CD14-positive monocyte (primary cell): ENCODE measurements around the gene DHRS3. TPM values are rescaled to one million over a fixed set of nuclear protein-coding genes. Genes with fewer than 3 reads are reported as not detected.
A peak's percentile ranks its signal among the peaks of the same experiment; 100 is the strongest.
"Not testable (repeated sequence)": the region's sequence is repeated elsewhere in the genome, so short reads cannot be mapped to it uniquely, and the experiment has no call there.

ENCODE experiments used
- DNase-seq, 3 donors: peaks; one replicate each; pipeline ENCODE4 v3.0.0-alpha.2; 2011 to 2022
- H2AFZ ChIP-seq: 2 replicates; pipeline ENCODE4 v1.6.0; 2012; ENCODE audit warnings: mild to moderate bottlenecking, low read depth, low read length, inconsistent platforms; ENCODE audit not compliant: insufficient read depth, poor library complexity, severe bottlenecking
- H3K27ac ChIP-seq, 2 donors: 1 replicate in 1 of 2; 2 replicates in 1 of 2; pipeline ENCODE4 v1.5.1; 2012 to 2013; ENCODE audit warnings: low read length in 2 of 2, control low read depth in 1 of 2, inconsistent platforms in 1 of 2, low read depth in 1 of 2, mild to moderate bottlenecking in 1 of 2
- H3K27me3 ChIP-seq, 2 donors: one replicate each; pipeline versions ENCODE4 v1.6.0 to v1.6.1; 2011 to 2013; ENCODE audit warnings: low read length in 2 of 2; ENCODE audit not compliant: control insufficient read depth in 2 of 2, insufficient read depth in 2 of 2
- H3K36me3 ChIP-seq, 2 donors: replicated peaks in 1 of 2; 1 replicate in 1 of 2; 2 replicates in 1 of 2; pipeline versions ENCODE4 v1.5.1 to v1.6.1; 2012 to 2013; ENCODE audit warnings: low read length in 2 of 2, control low read depth in 1 of 2, inconsistent platforms in 1 of 2, mild to moderate bottlenecking in 1 of 2; ENCODE audit not compliant: insufficient read depth in 2 of 2, control insufficient read depth in 1 of 2
- H3K4me1 ChIP-seq, 2 donors: 1 replicate in 1 of 2; 2 replicates in 1 of 2; pipeline versions ENCODE4 v1.5.1 to v1.6.1; 2012 to 2013; ENCODE audit warnings: low read length in 2 of 2, control low read depth in 1 of 2, inconsistent platforms in 1 of 2, mild to moderate bottlenecking in 1 of 2, moderate library complexity in 1 of 2; ENCODE audit not compliant: insufficient read depth in 2 of 2, control insufficient read depth in 1 of 2
- H3K4me2 ChIP-seq: replicated peaks from 2 replicates; pipeline ENCODE3; 2012; ENCODE audit warnings: low read length, moderate library complexity, mild to moderate bottlenecking; ENCODE audit not compliant: poor library complexity, severe bottlenecking; ENCODE audit errors: extremely low read depth
- H3K4me3 ChIP-seq, 3 experiments: fragments of 200-600 bp in 1 of 3; sonication (generic) in 1 of 3; replicated peaks in 1 of 3; 1 replicate in 2 of 3; 2 replicates in 1 of 3; pipeline ENCODE4 v1.5.1; 2011 to 2013; ENCODE audit warnings: low read length in 3 of 3, mild to moderate bottlenecking in 3 of 3, control low read depth in 2 of 3, low read depth in 2 of 3, inconsistent platforms in 1 of 3, moderate library complexity in 1 of 3
- H3K79me2 ChIP-seq: 2 replicates; pipeline ENCODE4 v1.6.0; 2012; ENCODE audit warnings: mild to moderate bottlenecking, control low read depth, inconsistent platforms, low read length, moderate library complexity; ENCODE audit not compliant: insufficient read depth
- H3K9ac ChIP-seq: 2 replicates; pipeline ENCODE4 v1.6.0; 2017; ENCODE audit warnings: low read length, mild to moderate bottlenecking; ENCODE audit not compliant: insufficient read depth, poor library complexity, severe bottlenecking
- H3K9me3 ChIP-seq, 2 donors: replicated peaks in 1 of 2; 1 replicate in 1 of 2; 2 replicates in 1 of 2; pipeline versions ENCODE4 v1.5.1 to v1.6.1; 2012 to 2013; ENCODE audit warnings: low read length in 2 of 2, control low read depth in 1 of 2; ENCODE audit not compliant: control insufficient read depth in 1 of 2, insufficient read depth in 1 of 2
- H4K20me1 ChIP-seq: 2 replicates; pipeline ENCODE4 v1.6.0; 2012; ENCODE audit warnings: mild to moderate bottlenecking, low read length, control low read depth, moderate library complexity; ENCODE audit not compliant: insufficient read depth
- H3K27ac Mint-ChIP-seq, 7 donors: one replicate each; pipeline ENCODE4 v1.8.0; 2020; ENCODE audit warnings: mild to moderate bottlenecking in 7 of 7, mixed read lengths in 7 of 7, moderate library complexity in 6 of 7, inconsistent platforms in 2 of 7
- H3K27me3 Mint-ChIP-seq, 3 donors: one replicate each; pipeline ENCODE4 v1.8.0; 2021 to 2022; ENCODE audit warnings: low read depth in 3 of 3, mild to moderate bottlenecking in 3 of 3, mixed read lengths in 3 of 3, moderate library complexity in 3 of 3, inconsistent platforms in 1 of 3
- H3K36me3 Mint-ChIP-seq, 2 donors: one replicate each; pipeline ENCODE4 v1.8.0; 2020; ENCODE audit warnings: mixed read lengths in 2 of 2, inconsistent platforms in 1 of 2, mild to moderate bottlenecking in 1 of 2
- H3K4me1 Mint-ChIP-seq: one replicate; pipeline ENCODE4 v1.8.0; 2020; ENCODE audit warnings: mild to moderate bottlenecking, mixed read lengths
- H3K4me3 Mint-ChIP-seq, 2 donors: one replicate each; pipeline ENCODE4 v1.8.0; 2020; ENCODE audit warnings: mild to moderate bottlenecking in 2 of 2, mixed read lengths in 2 of 2, moderate library complexity in 1 of 2
- H3K9me3 Mint-ChIP-seq, 7 donors: one replicate each; pipeline ENCODE4 v1.8.0; 2020 to 2022; ENCODE audit warnings: mixed read lengths in 7 of 7, mild to moderate bottlenecking in 6 of 7, moderate library complexity in 6 of 7, inconsistent platforms in 2 of 7
- WGBS: methylation state at CpG from one replicate; pipeline ENCODE4 v1.1.5; 2013; ENCODE audit warnings: missing lambda C conversion rate; ENCODE audit not compliant: insufficient coverage; 5-methylcytosine and 5-hydroxymethylcytosine counted together
- intact Hi-C, 2 donors: fragments of 100-400 bp; cut with micrococcal nuclease; formaldehyde crosslinking; loops; one replicate each; pipeline versions ENCODE4 v1.15.0 to v1.15.1; 2023
- polyA plus RNA-seq, 3 donors: library from polyadenylated mRNA; depleted of rRNA in 1 of 3; unstranded in 2 of 3; stranded (reverse) in 1 of 3; fragments of 300-500 nt in 2 of 3; fragments of >200 nt in 1 of 3; fragmentation: Illumina TruSeq in 2 of 3; gene quantifications; 1 replicate in 2 of 3; 2 replicates in 1 of 3; pipeline ENCODE4 v1.2.3, GENCODE V29; 2012 to 2021
- TF ChIP-seq, protein P1 (sequence below): fragments of 200-600 bp; IDR thresholded peaks from one replicate; pipeline ENCODE4 v1.8.0; 2022; ENCODE audit warnings: antibody characterized with exemption, mild to moderate bottlenecking

Gene DHRS3
- polyA plus RNA-seq, 3 donors = 0.23 to 0.59 (median 0.29) TPM

GRCh38 chr1:12661606-12662219 lies 43.7 kb upstream of the DHRS3 start:
- Histone ChIP-seq H3K79me2 (no peaks in the 10 kb centered on the region), H3K9ac (no peak overlapping the region), H3K4me3 (no peak overlapping the region), H2AFZ (no peak overlapping the region), H4K20me1 (no peaks in the 10 kb centered on the region), H3K27ac (no peak overlapping the region), H3K4me2 (no peak overlapping the region), H3K4me1 (peaks cover 8 to 11% of the 10 kb centered on the region in 2 donors), H3K27me3 (no peaks in the 10 kb centered on the region), H3K36me3 (no peaks in the 10 kb centered on the region), H3K9me3 (peaks cover 0 to 6% of the 10 kb centered on the region in 2 donors)
- Mint-ChIP-seq H3K4me3 (no peak overlapping the region), H3K27ac (no peak overlapping the region), H3K36me3 (no peaks in the 10 kb centered on the region), H3K4me1 (peaks cover 10% of the 10 kb centered on the region), H3K27me3 (peaks cover 6 to 10% (median 7%) of the 10 kb centered on the region in 3 donors), H3K9me3 (peaks cover 0 to 9% (median 7%) of the 10 kb centered on the region in 7 donors)
- no peak for DNase-seq
- TF ChIP-seq, protein P1, sequence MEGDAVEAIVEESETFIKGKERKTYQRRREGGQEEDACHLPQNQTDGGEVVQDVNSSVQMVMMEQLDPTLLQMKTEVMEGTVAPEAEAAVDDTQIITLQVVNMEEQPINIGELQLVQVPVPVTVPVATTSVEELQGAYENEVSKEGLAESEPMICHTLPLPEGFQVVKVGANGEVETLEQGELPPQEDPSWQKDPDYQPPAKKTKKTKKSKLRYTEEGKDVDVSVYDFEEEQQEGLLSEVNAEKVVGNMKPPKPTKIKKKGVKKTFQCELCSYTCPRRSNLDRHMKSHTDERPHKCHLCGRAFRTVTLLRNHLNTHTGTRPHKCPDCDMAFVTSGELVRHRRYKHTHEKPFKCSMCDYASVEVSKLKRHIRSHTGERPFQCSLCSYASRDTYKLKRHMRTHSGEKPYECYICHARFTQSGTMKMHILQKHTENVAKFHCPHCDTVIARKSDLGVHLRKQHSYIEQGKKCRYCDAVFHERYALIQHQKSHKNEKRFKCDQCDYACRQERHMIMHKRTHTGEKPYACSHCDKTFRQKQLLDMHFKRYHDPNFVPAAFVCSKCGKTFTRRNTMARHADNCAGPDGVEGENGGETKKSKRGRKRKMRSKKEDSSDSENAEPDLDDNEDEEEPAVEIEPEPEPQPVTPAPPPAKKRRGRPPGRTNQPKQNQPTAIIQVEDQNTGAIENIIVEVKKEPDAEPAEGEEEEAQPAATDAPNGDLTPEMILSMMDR = no peak
- 94% methylated on average over 2 of the region's 6 CpGs for WGBS
- intact Hi-C loops = no loop called here

- Mint-ChIP-seq H3K27ac (peak overlapping the region in 1 of 7 donors; percentile 40), H3K4me1 (peaks cover 10% of the 10 kb centered on the region), H3K9me3 (peaks cover 0 to 7% (median 6%) of the 10 kb centered on the region in 7 donors), H3K36me3 (no peaks in the 10 kb centered on the region), H3K4me3 (no peak overlapping the region), H3K27me3 (peaks cover 5 to 8% (median 7%) of the 10 kb centered on the region in 3 donors)
- H3K27me3 ChIP-seq = no peaks in the 10 kb centered on the region
- no peak overlapping the region for H3K4me3 ChIP-seq
- H3K36me3 ChIP-seq = no peaks in the 10 kb centered on the region
- H3K4me1 ChIP-seq = peaks cover 8 to 11% of the 10 kb centered on the region in 2 donors
- H3K79me2 ChIP-seq = no peaks in the 10 kb centered on the region
- intact Hi-C loops = loop anchor here (2.0 to 5.0 kb wide), 3 partner anchors 344 to 541 kb away; no protein-coding TSS in a partner anchor
- peaks cover 0 to 6% of the 10 kb centered on the region in 2 donors for H3K9me3 ChIP-seq
- 41% methylated on average over 18 of the region's 23 CpGs for WGBS
- TF ChIP-seq, protein P1 = peak; percentile 91
- no peaks in the 10 kb centered on the region for H4K20me1 ChIP-seq
- peak; percentile 57 to 75 (median 70) for DNase-seq
- no peak overlapping the region for H3K4me2 ChIP-seq
- no peak overlapping the region for H3K27ac ChIP-seq
- no peak overlapping the region for H3K9ac ChIP-seq
- no peak overlapping the region for H2AFZ ChIP-seq
Observed at GRCh38 chr1:12658531-12659453, 40.8 kb upstream of the DHRS3 start.

DNA sequence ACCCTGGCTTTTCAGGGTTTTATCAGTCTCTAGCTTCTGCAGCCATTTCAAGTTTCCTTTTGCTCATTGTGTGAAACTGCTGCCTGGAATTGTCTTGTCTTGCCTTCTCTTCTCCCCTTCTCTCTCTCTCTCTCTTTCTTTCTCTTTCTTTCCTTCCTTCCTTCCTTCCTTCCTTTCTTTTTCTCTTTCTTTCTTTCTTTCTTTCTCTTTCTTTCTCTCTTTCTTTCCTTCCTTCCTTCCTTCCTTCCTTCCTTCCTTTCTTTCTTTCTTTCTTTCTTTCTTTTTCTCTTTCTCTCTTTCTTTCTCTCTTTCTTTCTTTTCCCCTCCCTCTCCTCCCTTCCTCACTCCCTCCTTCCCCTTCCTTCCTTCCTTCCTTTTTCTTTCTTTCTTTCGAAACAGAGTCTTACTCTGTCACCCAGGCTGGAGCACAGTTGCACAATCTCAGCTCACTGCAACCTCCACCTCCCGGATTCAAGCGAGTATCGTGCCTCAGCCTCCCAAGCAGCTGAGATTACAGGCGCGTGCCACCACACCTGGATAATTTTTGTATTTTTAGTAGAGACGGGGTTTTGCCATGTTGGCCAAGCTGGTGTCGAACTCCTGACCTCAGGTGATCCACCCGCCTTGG lies 40.0 kb upstream of the DHRS3 start:
- Mint-ChIP-seq H3K27ac (peak overlapping the region in 2 of 7 donors; percentile 13 to 22), H3K4me1 (peaks cover 10% of the 10 kb centered on the region)
- H3K9me3 ChIP-seq, H3K79me2 ChIP-seq, H3K27ac ChIP-seq, DNase-seq, H3K4me3 ChIP-seq, H4K20me1 ChIP-seq, H3K36me3 ChIP-seq, H3K36me3 Mint-ChIP-seq, H3K9ac ChIP-seq, H3K27me3 ChIP-seq, H3K27me3 Mint-ChIP-seq, H3K4me3 Mint-ChIP-seq, H2AFZ ChIP-seq, H3K4me2 ChIP-seq, H3K9me3 Mint-ChIP-seq: not testable (repeated sequence)
- intact Hi-C loops = loop anchor here (2.0 to 5.0 kb wide), 3 partner anchors 343 to 541 kb away; no protein-coding TSS in a partner anchor
- peaks cover 8 to 11% of the 10 kb centered on the region in 2 donors for H3K4me1 ChIP-seq
- 86% methylated on average over 6 of the region's 9 CpGs for WGBS
